Sigmoid colon (tissue), 4 donors: ENCODE measurements around the gene SORCS2.

Experiments
- CTCF ChIP-seq, 4 experiments: fragments of 450-650 bp in 3 of 4; fragments of 200-600 bp in 1 of 4; IDR thresholded peaks; one replicate each; pipeline ENCODE4 v1.5.1; 2016 to 2019; ENCODE audit warnings: antibody characterized with exemption in 4 of 4, mild to moderate bottlenecking in 3 of 4, moderate library complexity in 2 of 4
- POLR2AphosphoS5 ChIP-seq, 4 donors: sonication (generic); formaldehyde crosslinking; IDR thresholded peaks; one replicate each; pipeline ENCODE4 v1.6.1; 2017; ENCODE audit warnings: antibody characterized with exemption in 4 of 4

GRCh38 chr4:7698584-7698983, 506.2 kb downstream of the SORCS2 start:
- TF ChIP-seq CTCF (IDR thresholded peaks at IDR 0.05), result no peak
- TF ChIP-seq POLR2AphosphoS5 (IDR thresholded peaks at IDR 0.05), result no peak
